Stimulated activated CD8-positive, alpha-beta memory T cell treated with anti-CD3 and anti-CD28 coated beads, Interleukin-4, amount 100 ng/mL, for 24 hours (primary cell): ENCODE data around the gene MRPL47.

Experiments used
- DNase-seq: peaks from one replicate; pipeline ENCODE4 v3.0.0-alpha.2; 2020; ENCODE audit warnings: low read depth

The MRPL47 gene

GRCh38 chr3:179590669-179591068, 13.8 kb downstream of the MRPL47 start:
- no peak for DNase-seq

DNA sequence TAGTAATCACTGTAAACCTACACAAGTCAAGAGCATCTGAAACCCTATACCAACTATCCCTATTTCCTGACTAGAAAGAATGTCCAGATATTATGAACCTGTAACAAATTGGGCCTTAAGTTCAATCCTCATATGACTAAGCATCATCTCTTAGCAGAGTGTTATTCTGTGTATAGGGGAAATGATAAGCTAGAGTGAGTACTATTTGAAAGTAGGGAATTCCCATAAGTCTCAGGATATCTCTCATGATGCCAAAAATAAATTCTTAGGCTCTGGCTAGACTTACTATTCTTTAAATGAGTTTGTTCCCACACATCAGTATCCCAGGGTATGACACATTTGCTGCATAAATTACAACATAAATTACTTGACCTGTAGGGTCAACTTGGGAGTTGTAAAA, 15.3 kb downstream of the MRPL47 start:
- no peak for DNase-seq

- DNase-seq: no peak
Measured at GRCh38 chr3:179580992-179581391, 23.4 kb downstream of the MRPL47 start.

DNA sequence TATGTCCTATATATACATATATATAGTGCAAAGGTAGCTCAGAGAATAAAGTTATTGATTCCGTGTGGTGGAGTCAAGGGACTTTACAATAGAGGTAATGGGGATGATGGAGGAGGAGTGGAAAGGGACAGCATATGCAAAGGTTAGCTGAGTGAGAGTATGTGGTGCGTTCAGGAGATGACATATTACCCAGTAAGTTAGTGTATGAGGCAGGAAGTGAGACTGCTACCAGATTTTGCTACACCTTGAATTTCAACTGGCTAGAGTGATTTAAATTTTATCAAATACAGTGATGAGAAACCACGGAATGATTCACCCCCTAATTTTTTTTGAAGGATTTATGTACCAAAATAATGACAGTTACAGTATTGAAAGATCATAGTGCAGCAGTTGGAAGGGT, 38.9 kb downstream of the MRPL47 start:
- DNase-seq: no peak

DNA sequence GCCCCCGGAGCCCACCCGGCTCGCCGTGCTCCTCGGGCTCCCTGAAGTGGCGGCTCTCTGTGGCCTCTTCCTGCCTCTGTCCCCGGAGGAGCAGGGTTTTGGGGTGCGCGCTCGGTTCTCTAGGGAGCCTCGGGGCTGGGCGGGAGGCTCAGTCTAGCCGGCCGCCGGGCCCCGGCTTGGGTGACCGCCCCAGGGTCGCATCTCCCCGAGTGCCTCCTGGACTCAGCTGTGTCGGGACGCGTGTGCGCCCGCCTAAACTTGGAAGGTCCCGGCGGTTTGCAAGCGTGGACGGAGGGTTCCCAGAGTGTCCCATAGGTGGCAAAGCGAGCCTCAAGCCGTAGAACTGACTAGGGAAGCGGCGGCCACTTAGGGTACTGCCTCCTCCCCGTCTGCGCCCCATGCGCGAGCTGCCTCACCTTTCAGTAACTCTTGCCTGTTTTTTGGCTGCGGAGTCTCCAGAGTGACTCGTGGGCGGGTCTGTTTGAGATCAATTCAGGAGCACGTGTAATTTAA, 41.1 kb downstream of the MRPL47 start:
- DNase-seq: peak; percentile 40

- peak; percentile 99 for DNase-seq
Measured at GRCh38 chr3:179562591-179563270, 41.7 kb downstream of the MRPL47 start, which contains the start of gene ACTL6A. Gene ACTL6A (plus strand): TSS chr3:179562926. CDS start chr3:179563093, 167 bp downstream.

GRCh38 chr3:179560791-179561190, 43.6 kb downstream of the MRPL47 start:
- DNase-seq: no peak

DNA sequence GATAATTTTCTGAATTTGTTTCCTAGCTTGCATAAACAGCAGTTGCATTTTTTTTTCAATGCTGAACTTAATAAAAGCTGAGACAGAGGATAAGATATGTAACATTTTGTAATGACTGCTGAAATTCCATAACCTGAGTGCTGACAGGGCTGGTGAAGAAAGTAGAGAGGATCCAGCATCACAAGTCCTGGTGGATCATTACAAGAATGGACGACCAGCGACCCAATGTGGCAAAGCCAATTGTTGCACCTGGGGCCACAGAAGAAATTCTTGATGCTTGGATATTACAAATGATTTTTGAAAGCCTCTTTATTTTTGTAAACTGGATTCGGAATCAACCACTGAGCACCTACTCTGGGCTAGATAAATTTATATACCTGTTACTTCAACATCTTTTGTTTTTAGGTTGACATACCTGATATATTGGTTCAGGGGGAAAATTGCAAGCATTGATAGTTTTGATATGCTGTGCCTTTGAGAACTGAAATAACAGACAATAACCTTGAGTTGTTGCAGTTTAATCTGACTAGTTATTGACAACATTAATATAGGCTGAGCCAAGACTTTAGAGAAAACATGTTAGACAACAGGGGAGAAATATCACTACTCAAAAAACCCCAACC, 45.6 kb downstream of the MRPL47 start:
- peak; percentile 4 for DNase-seq

DNA sequence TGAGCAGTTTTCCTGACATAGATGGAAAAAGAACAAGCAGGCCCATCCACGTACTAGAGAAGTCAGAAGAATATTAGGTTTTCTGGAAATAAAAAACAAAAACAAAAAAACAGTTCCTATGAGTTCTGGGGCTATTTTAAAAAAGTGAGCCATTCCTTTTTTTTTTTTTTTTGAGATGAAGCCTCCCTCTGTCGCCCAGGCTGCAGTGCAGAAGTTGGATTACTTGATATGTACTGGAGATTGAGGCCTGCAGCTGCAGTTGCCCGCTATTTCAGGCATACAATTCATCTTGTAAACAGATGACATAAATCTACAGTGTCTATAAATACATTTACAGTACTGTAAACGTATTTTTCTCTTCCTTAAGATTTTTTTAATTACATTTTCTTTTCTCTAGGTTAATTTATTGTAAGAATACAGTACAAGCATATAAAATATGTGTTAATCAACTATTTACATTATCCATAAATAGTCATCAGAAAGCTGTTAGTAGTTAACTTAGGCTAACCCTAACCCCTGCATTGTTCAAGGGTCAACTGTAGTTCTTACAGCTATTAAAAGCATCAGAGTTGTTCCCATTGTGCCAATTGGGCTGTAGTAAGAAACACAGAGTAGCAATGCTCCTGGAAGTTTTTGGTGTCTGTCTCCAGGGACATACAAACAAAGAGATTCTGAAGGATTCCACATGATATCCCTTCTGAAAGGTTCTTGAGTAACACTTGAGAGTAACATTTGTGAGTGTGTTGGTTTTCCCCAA, 52.9 kb downstream of the MRPL47 start:
- no peak for DNase-seq

DNA sequence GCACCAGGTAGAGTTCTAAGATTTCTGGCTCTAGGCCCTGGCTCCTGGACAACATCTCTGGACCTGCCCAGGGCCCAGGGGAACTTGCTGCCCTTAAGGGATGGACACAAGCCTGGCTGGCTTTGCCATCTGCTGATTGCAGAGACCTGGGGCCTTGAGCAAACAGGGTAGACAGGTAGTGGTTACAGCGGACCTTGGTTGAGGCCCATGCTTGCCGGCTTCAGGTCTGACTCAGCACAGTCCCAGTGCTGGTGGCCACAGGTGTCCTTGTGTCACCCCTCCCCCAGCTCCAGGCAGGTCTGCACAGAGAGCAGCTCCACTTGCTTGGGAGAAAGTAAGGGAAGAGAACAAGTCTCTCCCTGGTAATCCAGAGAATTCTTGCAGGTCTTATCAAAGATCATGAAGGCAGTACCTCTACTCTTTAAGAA, 57.6 kb downstream of the MRPL47 start:
- no peak for DNase-seq

GRCh38 chr3:179544981-179545645, 59.3 kb downstream of the MRPL47 start:
- no peak for DNase-seq

DNA sequence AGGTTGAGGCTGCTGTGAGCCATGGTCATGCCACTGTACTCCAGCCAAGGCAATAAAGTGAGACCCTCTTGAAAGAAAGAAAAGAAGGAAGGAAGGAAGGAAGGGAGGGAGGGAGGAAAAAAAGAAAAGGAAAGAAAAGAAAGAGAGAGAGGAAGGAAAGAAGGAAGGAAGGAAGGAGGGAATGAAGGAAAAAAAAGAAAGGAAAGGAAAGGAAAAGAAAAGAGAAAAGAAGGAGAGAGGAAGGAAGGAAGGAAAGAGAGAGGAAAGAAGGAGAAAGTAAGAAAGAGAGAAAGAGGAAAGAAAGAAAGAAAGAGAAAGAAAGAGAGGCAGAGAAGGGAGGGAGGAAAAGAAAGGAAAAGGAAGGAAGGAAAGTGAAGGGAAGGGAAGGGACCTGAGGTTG, 62.1 kb downstream of the MRPL47 start:
- DNase-seq: no peak

DNA sequence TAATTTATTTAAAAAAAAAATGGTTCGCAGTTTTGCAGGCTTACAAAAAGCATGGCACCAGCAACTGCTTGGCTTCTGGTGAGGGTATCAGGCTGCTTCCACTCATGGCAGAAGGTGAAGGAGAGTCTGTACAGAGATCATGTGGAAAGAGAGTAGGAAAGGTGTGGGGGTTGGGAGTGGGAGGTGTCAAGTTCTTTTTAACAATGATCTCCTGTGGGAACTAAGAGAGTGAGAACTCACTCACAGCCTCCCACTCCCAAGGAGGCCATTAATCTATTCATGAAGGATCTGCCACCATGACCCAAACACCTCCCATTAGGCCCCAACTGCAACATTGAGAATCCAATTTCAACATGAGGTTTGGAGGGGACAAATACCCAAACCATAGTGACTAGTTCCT, 62.8 kb downstream of the MRPL47 start:
- DNase-seq: no peak

DNA sequence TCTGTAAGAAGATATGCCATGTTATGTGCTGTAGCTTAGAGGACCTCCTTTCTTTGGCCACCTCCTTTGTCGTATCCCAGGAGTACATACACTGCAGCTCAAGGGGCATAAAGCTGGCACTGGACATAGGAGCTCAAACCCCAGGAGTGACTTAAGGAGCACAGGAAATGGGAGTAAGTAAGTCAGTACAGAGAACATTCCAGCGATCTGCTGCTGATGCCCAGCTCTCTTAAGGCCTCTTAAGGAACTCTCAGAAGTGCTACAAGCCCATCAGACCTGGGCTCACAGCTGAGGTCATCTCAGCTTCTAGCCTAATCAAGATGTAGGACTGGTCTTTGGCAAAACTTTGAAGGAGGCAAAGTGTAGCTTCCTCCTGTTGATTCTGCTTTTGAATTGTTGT, 63.3 kb downstream of the MRPL47 start:
- DNase-seq: no peak
